Measurements from ENCODE around the gene NUP133.
A peak's percentile ranks its signal among the peaks of the same experiment; 100 is the strongest.

GRCh38 chr1:229430761-229431283, 77.3 kb downstream of the NUP133 start:
- TF ChIP-seq, protein P1, sequence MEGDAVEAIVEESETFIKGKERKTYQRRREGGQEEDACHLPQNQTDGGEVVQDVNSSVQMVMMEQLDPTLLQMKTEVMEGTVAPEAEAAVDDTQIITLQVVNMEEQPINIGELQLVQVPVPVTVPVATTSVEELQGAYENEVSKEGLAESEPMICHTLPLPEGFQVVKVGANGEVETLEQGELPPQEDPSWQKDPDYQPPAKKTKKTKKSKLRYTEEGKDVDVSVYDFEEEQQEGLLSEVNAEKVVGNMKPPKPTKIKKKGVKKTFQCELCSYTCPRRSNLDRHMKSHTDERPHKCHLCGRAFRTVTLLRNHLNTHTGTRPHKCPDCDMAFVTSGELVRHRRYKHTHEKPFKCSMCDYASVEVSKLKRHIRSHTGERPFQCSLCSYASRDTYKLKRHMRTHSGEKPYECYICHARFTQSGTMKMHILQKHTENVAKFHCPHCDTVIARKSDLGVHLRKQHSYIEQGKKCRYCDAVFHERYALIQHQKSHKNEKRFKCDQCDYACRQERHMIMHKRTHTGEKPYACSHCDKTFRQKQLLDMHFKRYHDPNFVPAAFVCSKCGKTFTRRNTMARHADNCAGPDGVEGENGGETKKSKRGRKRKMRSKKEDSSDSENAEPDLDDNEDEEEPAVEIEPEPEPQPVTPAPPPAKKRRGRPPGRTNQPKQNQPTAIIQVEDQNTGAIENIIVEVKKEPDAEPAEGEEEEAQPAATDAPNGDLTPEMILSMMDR (conservative IDR thresholded peaks at IDR 0.05; ENCODE audit: low read length): 0 out of 2 replicates have a peak, but pooled peaks have one; percentile 13
- TF ChIP-seq EZH2phosphoT487 (IDR thresholded peaks at IDR 0.05; ENCODE audit: borderline replicate concordance): no peak
